Brain microvascular endothelial cell (primary cell): Measurements from ENCODE around the gene RIIAD1.

Experiments
- DNase-seq: peaks from one replicate; pipeline ENCODE4 v3.0.0-alpha.2; 2020
- H3K27ac ChIP-seq: fragments of 250-450 bp; sonication (Bioruptor Pico); 2 replicates; pipeline ENCODE4 v1.5.1; 2020; ENCODE audit warnings: mild to moderate bottlenecking, moderate library complexity
- H3K27me3 ChIP-seq: fragments of 250-450 bp; sonication (Bioruptor Pico); replicated peaks from 2 replicates; pipeline ENCODE4 v1.5.1; 2020; ENCODE audit warnings: mild to moderate bottlenecking
- H3K36me3 ChIP-seq: fragments of 250-450 bp; sonication (Bioruptor Pico); replicated peaks from 2 replicates; pipeline ENCODE4 v1.5.1; 2020; ENCODE audit warnings: mild to moderate bottlenecking
- H3K4me3 ChIP-seq: 2 replicates; pipeline ENCODE4 v1.5.1; 2011; ENCODE audit warnings: low read depth, mild to moderate bottlenecking, control low read depth, low read length, moderate library complexity
- in situ Hi-C: cut with HindIII; loops from 2 replicates; pipeline ENCODE4 v1.10.0; 2017; ENCODE audit warnings: low sequenced_read_pairs, low pct_ligation_motif_present
- TF ChIP-seq, protein P1 (sequence below): IDR thresholded peaks from 2 replicates; pipeline ENCODE4 v1.5.1; 2011; ENCODE audit warnings: low read depth, mild to moderate bottlenecking, moderate library complexity, low read length, control low read depth, inconsistent platforms; ENCODE audit errors: missing control alignments

Gene RIIAD1

DNA sequence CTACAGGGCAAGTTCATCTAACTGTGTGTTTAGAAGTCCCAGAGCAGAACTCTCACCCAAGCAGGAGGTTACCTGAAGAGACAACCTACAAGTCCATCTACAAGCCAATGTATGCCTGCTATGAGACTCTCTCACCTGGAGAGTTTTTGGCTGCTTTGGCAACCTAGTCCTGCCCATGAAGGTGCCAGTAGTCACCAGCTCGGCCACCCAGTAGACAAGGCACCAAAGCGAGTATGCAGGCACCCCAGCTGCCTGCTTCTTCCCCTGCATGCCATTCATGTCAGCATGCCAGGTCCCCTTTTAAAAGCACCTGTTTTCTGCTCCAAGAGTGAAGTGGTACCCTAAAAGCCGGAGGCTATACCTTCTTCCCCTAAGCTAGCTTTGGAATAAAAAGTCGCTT, 20.2 kb downstream of the RIIAD1 start:
- H3K36me3 ChIP-seq: no peaks in the 10 kb centered on the region
- H3K4me3 ChIP-seq: no peak overlapping the region
- in situ Hi-C loops: no loop called here
- TF ChIP-seq, protein P1, sequence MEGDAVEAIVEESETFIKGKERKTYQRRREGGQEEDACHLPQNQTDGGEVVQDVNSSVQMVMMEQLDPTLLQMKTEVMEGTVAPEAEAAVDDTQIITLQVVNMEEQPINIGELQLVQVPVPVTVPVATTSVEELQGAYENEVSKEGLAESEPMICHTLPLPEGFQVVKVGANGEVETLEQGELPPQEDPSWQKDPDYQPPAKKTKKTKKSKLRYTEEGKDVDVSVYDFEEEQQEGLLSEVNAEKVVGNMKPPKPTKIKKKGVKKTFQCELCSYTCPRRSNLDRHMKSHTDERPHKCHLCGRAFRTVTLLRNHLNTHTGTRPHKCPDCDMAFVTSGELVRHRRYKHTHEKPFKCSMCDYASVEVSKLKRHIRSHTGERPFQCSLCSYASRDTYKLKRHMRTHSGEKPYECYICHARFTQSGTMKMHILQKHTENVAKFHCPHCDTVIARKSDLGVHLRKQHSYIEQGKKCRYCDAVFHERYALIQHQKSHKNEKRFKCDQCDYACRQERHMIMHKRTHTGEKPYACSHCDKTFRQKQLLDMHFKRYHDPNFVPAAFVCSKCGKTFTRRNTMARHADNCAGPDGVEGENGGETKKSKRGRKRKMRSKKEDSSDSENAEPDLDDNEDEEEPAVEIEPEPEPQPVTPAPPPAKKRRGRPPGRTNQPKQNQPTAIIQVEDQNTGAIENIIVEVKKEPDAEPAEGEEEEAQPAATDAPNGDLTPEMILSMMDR: no peak
- no peak for DNase-seq
- H3K27me3 ChIP-seq: peaks cover 6% of the 10 kb centered on the region
- no peak overlapping the region for H3K27ac ChIP-seq

DNA sequence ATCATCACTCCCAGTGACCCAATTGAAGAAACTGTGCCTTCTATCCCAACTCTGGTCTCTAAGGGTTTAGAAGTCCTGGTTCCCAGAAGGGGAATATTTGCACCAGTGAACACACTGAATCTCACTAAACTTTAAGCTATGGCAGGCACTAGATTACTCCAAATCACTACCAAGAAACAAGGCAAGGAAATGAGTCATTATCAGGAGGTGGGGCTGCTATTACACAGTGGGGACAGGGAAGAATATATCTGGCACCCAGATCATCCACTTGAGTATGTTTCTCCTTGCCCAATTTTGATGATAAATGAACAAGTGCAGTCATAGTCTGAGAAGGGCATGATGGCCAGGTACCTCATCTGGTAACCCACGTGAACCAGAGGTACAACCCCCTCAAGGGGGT, 35.0 kb downstream of the RIIAD1 start:
- Histone ChIP-seq H3K4me3 (no peak overlapping the region), H3K36me3 (peaks cover 15% of the 10 kb centered on the region), H3K27ac (no peak overlapping the region), H3K27me3 (no peaks in the 10 kb centered on the region)
- in situ Hi-C loops: no loop called here
- TF ChIP-seq, protein P1: no peak
- DNase-seq: peak; percentile 32

DNA sequence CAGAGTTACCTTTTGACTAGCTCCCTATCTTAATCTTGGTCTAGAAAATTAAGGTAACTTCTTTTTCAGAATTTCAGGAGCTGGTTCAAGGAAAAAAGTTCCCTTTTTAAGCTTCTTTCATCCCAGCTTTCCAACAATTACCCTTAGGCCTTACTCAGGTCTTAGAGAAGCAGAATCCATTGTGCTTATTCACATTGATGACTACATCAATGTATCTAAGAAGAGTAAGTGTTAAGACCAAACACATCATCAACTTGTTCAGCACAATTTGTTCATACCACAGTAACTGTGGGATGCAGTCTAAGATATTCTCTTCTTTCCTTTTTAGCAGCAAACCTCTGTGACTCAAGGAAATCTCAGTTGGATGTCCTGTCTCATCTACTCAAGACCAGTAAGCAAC, 37.9 kb downstream of the RIIAD1 start:
- peaks cover 23% of the 10 kb centered on the region for H3K36me3 ChIP-seq
- no peak overlapping the region for H3K27ac ChIP-seq
- H3K27me3 ChIP-seq: no peaks in the 10 kb centered on the region
- TF ChIP-seq, protein P1: no peak
- DNase-seq: no peak
- H3K4me3 ChIP-seq: no peak overlapping the region
- in situ Hi-C loops: no loop called here

DNA sequence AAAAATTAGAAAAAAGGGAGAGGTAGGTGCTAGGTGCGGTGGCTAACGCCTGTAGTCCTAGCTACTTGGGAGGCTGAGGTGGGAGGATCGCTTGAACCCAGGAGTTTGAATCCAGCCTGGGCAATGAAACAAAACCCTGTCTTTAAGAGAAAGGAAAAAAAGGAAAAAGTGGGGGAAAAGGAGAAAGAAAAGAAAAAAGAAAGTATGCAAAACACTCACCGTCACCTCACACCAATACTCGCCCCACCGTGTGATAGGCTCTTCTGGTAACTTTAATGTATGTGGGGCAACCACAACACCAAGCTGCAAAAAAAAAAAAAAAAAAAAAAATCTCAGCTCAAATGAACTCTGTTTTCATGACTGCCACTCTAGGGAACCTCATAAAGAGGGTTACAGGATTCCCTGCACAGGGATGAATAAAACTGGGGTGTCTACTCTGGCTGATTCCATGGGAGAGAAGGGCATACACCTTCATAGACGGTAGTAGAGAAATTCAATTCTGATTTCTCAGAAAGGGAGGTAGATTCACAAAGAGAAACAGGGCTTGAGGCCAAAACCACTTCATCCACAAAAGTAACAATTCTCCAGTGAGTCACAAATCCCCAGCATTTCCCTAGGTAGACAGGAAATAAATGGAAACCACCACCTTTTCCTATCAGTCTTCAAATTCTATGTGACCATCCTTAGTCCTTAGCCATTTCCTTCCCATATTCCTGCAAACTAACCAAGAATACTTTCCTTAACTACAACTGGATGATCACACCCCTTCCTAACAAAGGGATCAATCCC, 39.5 kb downstream of the RIIAD1 start:
- DNase-seq: no peak
- no peaks in the 10 kb centered on the region for H3K27me3 ChIP-seq
- in situ Hi-C loops: no loop called here
- TF ChIP-seq, protein P1: no peak
- no peak overlapping the region for H3K27ac ChIP-seq
- H3K36me3 ChIP-seq: peaks cover 23% of the 10 kb centered on the region
- no peak overlapping the region for H3K4me3 ChIP-seq

DNA sequence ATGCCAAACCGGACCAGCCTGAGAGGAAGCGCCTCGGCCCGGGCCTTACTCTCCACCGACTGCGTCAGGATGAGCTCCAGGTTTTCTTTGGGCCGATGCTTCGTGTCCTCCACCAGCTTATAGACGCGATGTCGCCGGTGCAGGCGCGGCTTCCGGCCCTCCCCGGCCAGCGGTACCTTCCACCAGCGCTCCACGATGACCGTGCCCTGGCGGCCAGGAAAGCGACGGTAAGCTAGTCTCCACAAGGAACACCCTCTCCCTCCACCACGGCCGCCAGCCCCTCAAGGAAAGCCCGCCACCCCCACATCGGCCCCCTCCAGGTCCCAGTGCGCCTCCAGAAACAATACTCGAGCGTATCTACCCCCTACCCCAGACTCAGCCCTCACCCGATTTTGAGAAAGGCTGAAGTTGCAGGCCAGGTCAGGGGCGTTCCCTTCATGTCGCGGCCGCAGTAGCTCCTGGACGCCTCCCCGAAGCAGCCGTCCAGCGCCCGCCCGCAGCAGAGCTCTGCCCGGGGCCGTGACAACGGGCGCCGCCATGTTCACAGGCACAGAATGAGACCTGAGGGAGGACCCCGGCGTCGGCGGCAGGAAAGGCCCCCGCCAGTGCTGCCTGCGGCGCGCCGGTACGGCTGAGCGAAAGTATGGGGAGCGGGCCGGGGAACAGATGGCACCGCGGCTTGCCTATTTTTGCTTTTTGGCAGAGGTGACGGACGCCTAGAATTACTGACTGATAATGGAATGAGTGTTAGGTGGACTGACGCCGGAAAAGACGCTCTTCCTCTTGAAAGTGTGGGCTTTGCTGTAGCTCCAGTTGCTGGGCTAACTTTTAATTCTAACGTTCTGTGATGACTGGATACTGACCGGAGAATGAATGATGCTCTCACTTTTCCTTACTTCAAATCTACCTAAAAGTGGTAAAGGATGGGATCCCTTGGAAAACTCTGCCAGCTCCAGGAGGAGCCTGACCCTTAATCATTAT, 41.9 kb downstream of the RIIAD1 start, which contains the start of gene MRPL9:
Gene MRPL9 (minus strand): TSS at position 556 of the 981 bp plus-strand sequence. CDS start 17 bp downstream, at position 539.
- peak within 1 kb of the TSS; percentile 91 for H3K4me3 ChIP-seq
- H3K27ac ChIP-seq: peak within 1 kb of the TSS; percentile 72
- TF ChIP-seq, protein P1: no peak
- H3K27me3 ChIP-seq: no peaks in the 10 kb centered on the region
- peak; percentile 77 for DNase-seq
- in situ Hi-C loops: no loop called here
- H3K36me3 ChIP-seq: peaks cover 23% of the 10 kb centered on the region
